H9 (cell line): ENCODE measurements around the gene BEST3. TPM values are rescaled to one million over a fixed set of nuclear protein-coding genes. Genes with fewer than 3 reads are reported as not detected.

ENCODE experiments used
- DNase-seq: peaks from one replicate; pipeline ENCODE4 v3.0.0-alpha.2; 2017
- H2AFZ ChIP-seq: one replicate; pipeline ENCODE4 v1.6.1; 2013; ENCODE audit warnings: mild to moderate bottlenecking, low read length, control low read depth, moderate library complexity
- H2AK5ac ChIP-seq: 2 replicates; pipeline ENCODE4 v1.6.1; 2013; ENCODE audit warnings: low read length, control low read depth, mixed read lengths; ENCODE audit not compliant: insufficient read length
- H2BK120ac ChIP-seq: one replicate; pipeline ENCODE4 v1.6.1; 2013; ENCODE audit warnings: low read depth, mild to moderate bottlenecking, low read length, control low read depth, inconsistent platforms; ENCODE audit not compliant: poor library complexity, severe bottlenecking
- H2BK12ac ChIP-seq: 2 replicates; pipeline ENCODE4 v1.6.1; 2013; ENCODE audit warnings: low read length, control low read depth, mixed read lengths, low read depth; ENCODE audit not compliant: insufficient read length
- H2BK15ac ChIP-seq: 2 replicates; pipeline ENCODE4 v1.6.1; 2013; ENCODE audit warnings: low read depth, low read length, control low read depth
- H2BK20ac ChIP-seq: one replicate; pipeline ENCODE4 v1.6.1; 2013; ENCODE audit warnings: low read depth, mild to moderate bottlenecking, low read length, control low read depth, inconsistent platforms; ENCODE audit not compliant: poor library complexity, severe bottlenecking
- H2BK5ac ChIP-seq: 2 replicates; pipeline ENCODE4 v1.6.1; 2013; ENCODE audit warnings: low read length, control low read depth, mixed read lengths; ENCODE audit not compliant: insufficient read length
- H3K14ac ChIP-seq: 2 replicates; pipeline ENCODE4 v1.6.1; 2013; ENCODE audit warnings: low read length, control low read depth; ENCODE audit not compliant: insufficient read depth
- H3K18ac ChIP-seq: 2 replicates; pipeline ENCODE4 v1.6.1; 2013; ENCODE audit warnings: low read depth, mild to moderate bottlenecking, mixed read lengths, low read length, control low read depth; ENCODE audit not compliant: insufficient read length
- H3K23ac ChIP-seq: 2 replicates; pipeline ENCODE4 v1.6.1; 2013; ENCODE audit warnings: low read length, control low read depth, mixed read lengths, low read depth; ENCODE audit not compliant: insufficient read length
- H3K23me2 ChIP-seq: 2 replicates; pipeline ENCODE4 v1.6.1; 2013; ENCODE audit warnings: low read depth, mild to moderate bottlenecking, mixed read lengths, low read length, control low read depth; ENCODE audit not compliant: insufficient read length, poor library complexity, severe bottlenecking
- H3K27ac ChIP-seq: 2 replicates; pipeline ENCODE4 v1.5.1; 2013; ENCODE audit warnings: low read length, control low read depth, mixed read lengths, low read depth; ENCODE audit not compliant: insufficient read length
- H3K27me3 ChIP-seq: 2 replicates; pipeline ENCODE4 v1.6.1; 2013; ENCODE audit warnings: low read length, control low read depth, inconsistent platforms; ENCODE audit not compliant: insufficient read depth
- H3K4ac ChIP-seq: 2 replicates; pipeline ENCODE4 v1.6.1; 2013; ENCODE audit warnings: low read depth, mild to moderate bottlenecking, control low read depth, inconsistent platforms, low read length, moderate library complexity
- H3K4me1 ChIP-seq: 2 replicates; pipeline ENCODE4 v1.6.1; 2013; ENCODE audit warnings: low read length, control low read depth, inconsistent platforms; ENCODE audit not compliant: insufficient read depth
- H3K4me2 ChIP-seq: 2 replicates; pipeline ENCODE4 v1.6.1; 2013; ENCODE audit warnings: low read length, control low read depth, mixed read lengths; ENCODE audit not compliant: insufficient read length, insufficient read depth
- H3K56ac ChIP-seq: 2 replicates; pipeline ENCODE4 v1.6.1; 2013; ENCODE audit warnings: low read depth, mild to moderate bottlenecking, mixed read lengths, low read length, control low read depth; ENCODE audit not compliant: insufficient read length
- H3K79me1 ChIP-seq: 2 replicates; pipeline ENCODE4 v1.6.1; 2013; ENCODE audit warnings: low read depth, mild to moderate bottlenecking, moderate library complexity, low read length, control low read depth, inconsistent platforms; ENCODE audit not compliant: insufficient read depth, poor library complexity, severe bottlenecking
- H3K79me2 ChIP-seq: 2 replicates; pipeline ENCODE4 v1.6.1; 2013; ENCODE audit warnings: low read length, control low read depth, inconsistent platforms; ENCODE audit not compliant: insufficient read depth
- H3K9ac ChIP-seq: 2 replicates; pipeline ENCODE4 v1.6.1; 2013; ENCODE audit warnings: low read length, control low read depth, mixed read lengths; ENCODE audit not compliant: insufficient read length; ENCODE audit errors: extremely low read depth
- H3K9me3 ChIP-seq: one replicate; pipeline ENCODE4 v1.6.1; 2013; ENCODE audit warnings: low read depth, low read length, inconsistent platforms; ENCODE audit not compliant: control insufficient read depth
- H3T11ph ChIP-seq: one replicate; pipeline ENCODE4 v1.6.1; 2013; ENCODE audit warnings: mild to moderate bottlenecking, low read length, control low read depth, inconsistent platforms
- H4K20me1 ChIP-seq: one replicate; pipeline ENCODE4 v1.6.1; 2013; ENCODE audit not compliant: control insufficient read depth, insufficient read length, insufficient read depth
- H4K5ac ChIP-seq: 2 replicates; pipeline ENCODE4 v1.6.1; 2013; ENCODE audit warnings: low read depth, mild to moderate bottlenecking, mixed read lengths, low read length, control low read depth; ENCODE audit not compliant: insufficient read length
- H4K8ac ChIP-seq: replicated peaks from 2 replicates; pipeline ENCODE4 v1.6.1; 2013; ENCODE audit warnings: low read length, control low read depth, mixed read lengths, low read depth; ENCODE audit not compliant: insufficient read length
- H4K91ac ChIP-seq: 2 replicates; pipeline ENCODE4 v1.6.1; 2013; ENCODE audit warnings: low read depth, mild to moderate bottlenecking, moderate library complexity, mixed read lengths, low read length, control low read depth; ENCODE audit not compliant: insufficient read length
- H3K27ac Mint-ChIP-seq, 3 experiments: 2 replicates in 2 of 3; 3 replicates in 1 of 3; pipeline ENCODE4 v1.8.0; 2020 to 2021; ENCODE audit warnings: mixed read lengths in 3 of 3, mild to moderate bottlenecking in 1 of 3, moderate library complexity in 1 of 3
- H3K27me3 Mint-ChIP-seq: 2 replicates; pipeline ENCODE4 v1.8.0; 2021; ENCODE audit warnings: low read depth, mild to moderate bottlenecking, moderate library complexity, mixed read lengths
- H3K36me3 Mint-ChIP-seq, 3 experiments: 2 replicates in 2 of 3; 3 replicates in 1 of 3; pipeline ENCODE4 v1.8.0; 2020 to 2021; ENCODE audit warnings: low read depth in 3 of 3, mixed read lengths in 3 of 3; ENCODE audit not compliant: insufficient read depth in 1 of 3
- H3K4me1 Mint-ChIP-seq, 2 experiments: 2 replicates each; pipeline ENCODE4 v1.8.0; 2020; ENCODE audit warnings: mixed read lengths in 2 of 2
- H3K4me3 Mint-ChIP-seq, 2 experiments: 2 replicates in 1 of 2; 3 replicates in 1 of 2; pipeline ENCODE4 v1.8.0; 2020 to 2021; ENCODE audit warnings: mild to moderate bottlenecking in 2 of 2, mixed read lengths in 2 of 2, moderate library complexity in 1 of 2
- H3K9me3 Mint-ChIP-seq, 2 experiments: 2 replicates in 1 of 2; 3 replicates in 1 of 2; pipeline ENCODE4 v1.8.0; 2020; ENCODE audit warnings: mild to moderate bottlenecking in 2 of 2, mixed read lengths in 2 of 2, moderate library complexity in 1 of 2
- total RNA-seq: library from RNA; stranded (reverse); gene quantifications from 2 replicates; pipeline ENCODE4 v1.2.1, GENCODE V29; 2021
- TF ChIP-seq, protein P1 (sequence below): fragments of 200-600 bp; sonication (generic); conservative IDR thresholded peaks from 3 replicates; pipeline ENCODE4 v1.8.0; 2021; ENCODE audit warnings: antibody characterized with exemption, mild to moderate bottlenecking

BEST3 gene
- total RNA-seq, 1 experiment from 2014 or later: 0.42 TPM

DNA sequence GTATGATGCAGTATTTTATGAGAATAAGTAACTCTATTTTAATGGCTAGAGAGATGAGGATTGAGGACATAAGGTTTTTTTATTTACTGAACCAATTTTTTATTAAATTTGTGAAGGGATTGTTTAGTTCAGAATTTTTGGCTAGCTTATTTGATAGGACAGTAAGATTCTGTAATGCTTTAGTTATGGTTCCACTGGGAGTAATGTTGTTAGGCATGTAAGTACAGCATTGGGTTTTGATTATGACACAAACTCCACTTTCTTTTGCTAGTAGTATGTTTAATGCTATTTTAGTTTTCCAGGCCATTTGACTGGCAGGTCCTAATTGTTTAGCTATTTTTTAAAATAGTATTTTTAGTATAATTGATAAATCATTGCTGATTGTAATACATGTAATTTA, 54.6 kb downstream of the BEST3 start:
- Histone ChIP-seq H4K20me1 (no peaks in the 10 kb centered on the region), H2AK5ac (no peak overlapping the region), H3K23ac (no peak overlapping the region), H3K4me2 (no peak overlapping the region), H2BK120ac (no peak overlapping the region), H4K8ac (no peak overlapping the region), H3K18ac (no peak overlapping the region), H2BK12ac (no peak overlapping the region), H2BK5ac (no peak overlapping the region), H3K27ac (no peak overlapping the region), H2BK15ac (no peak overlapping the region), H3K14ac (no peak overlapping the region), H3K79me2 (no peaks in the 10 kb centered on the region), H2BK20ac (no peak overlapping the region), H4K5ac (no peak overlapping the region), H2AFZ (no peak overlapping the region), H3K4ac (no peak overlapping the region), H3K23me2 (no peaks in the 10 kb centered on the region), H3K9ac (no peak overlapping the region), H3T11ph (no peak overlapping the region), H3K27me3 (no peaks in the 10 kb centered on the region), H3K79me1 (no peaks in the 10 kb centered on the region), H4K91ac (no peak overlapping the region), H3K56ac (no peak overlapping the region), H3K9me3 (no peaks in the 10 kb centered on the region), H3K4me1 (no peaks in the 10 kb centered on the region)
- no peak for DNase-seq
- Mint-ChIP-seq H3K9me3 (no peaks in the 10 kb centered on the region), H3K4me3 (no peak overlapping the region), H3K27me3 (no peaks in the 10 kb centered on the region; the same call in 1 of the 2 replicates), H3K4me1 (no peaks in the 10 kb centered on the region), H3K36me3 (no peaks in the 10 kb centered on the region), H3K27ac (no peak overlapping the region)
- TF ChIP-seq, protein P1, sequence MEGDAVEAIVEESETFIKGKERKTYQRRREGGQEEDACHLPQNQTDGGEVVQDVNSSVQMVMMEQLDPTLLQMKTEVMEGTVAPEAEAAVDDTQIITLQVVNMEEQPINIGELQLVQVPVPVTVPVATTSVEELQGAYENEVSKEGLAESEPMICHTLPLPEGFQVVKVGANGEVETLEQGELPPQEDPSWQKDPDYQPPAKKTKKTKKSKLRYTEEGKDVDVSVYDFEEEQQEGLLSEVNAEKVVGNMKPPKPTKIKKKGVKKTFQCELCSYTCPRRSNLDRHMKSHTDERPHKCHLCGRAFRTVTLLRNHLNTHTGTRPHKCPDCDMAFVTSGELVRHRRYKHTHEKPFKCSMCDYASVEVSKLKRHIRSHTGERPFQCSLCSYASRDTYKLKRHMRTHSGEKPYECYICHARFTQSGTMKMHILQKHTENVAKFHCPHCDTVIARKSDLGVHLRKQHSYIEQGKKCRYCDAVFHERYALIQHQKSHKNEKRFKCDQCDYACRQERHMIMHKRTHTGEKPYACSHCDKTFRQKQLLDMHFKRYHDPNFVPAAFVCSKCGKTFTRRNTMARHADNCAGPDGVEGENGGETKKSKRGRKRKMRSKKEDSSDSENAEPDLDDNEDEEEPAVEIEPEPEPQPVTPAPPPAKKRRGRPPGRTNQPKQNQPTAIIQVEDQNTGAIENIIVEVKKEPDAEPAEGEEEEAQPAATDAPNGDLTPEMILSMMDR: no peak
